Medulla oblongata (tissue), 1 donor: ENCODE measurements around the gene HCRTR1.

Experiments
- DNase-seq: peaks from one replicate; pipeline ENCODE4 v3.0.0-alpha.2; 2015; ENCODE audit errors: extremely low spot score

HCRTR1 gene

GRCh38 chr1:31650161-31651088 is 32.9 kb downstream of the HCRTR1 start:
- no peak for DNase-seq

DNA sequence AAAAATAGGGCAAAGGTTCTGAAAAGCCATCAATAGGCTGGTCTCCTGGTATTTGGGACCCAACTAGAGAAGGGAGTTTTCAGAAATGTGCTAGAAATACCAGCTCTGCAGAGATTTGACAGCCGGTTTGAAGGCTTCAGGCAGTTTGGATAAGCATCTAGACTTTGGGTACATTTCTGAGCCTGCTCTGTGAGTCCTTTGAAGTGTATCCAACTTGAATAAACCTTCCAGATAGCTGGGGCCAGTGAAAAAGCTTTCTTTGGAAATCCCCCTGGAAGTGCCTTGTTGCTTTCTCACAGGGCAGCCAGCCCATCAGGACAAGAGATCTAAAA is 33.6 kb downstream of the HCRTR1 start:
- DNase-seq: no peak

DNA sequence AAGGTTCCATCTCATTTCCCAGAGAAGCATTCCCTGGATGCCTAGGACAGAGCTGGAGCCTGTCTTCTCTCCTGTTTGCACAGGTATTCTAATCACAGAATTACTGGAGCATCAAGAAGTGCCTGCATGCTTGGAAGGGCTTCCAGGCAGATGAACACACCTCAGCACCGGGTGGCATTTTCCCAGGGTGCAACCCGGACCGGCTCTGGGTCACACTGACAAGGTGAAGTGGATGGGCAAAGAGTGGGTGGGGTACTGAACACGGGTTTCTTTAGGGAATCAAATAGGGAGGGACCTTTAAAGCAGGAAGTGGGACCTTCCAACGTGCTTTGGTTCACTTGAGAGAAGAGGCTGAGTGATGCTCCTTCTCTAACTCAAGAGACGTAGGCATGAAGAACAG is 34.3 kb downstream of the HCRTR1 start:
- no peak for DNase-seq

- DNase-seq: peak; percentile 29
Observed at GRCh38 chr1:31652891-31653499, 35.5 kb downstream of the HCRTR1 start.

GRCh38 chr1:31653717-31654473 is 36.4 kb downstream of the HCRTR1 start:
- no peak for DNase-seq

DNA sequence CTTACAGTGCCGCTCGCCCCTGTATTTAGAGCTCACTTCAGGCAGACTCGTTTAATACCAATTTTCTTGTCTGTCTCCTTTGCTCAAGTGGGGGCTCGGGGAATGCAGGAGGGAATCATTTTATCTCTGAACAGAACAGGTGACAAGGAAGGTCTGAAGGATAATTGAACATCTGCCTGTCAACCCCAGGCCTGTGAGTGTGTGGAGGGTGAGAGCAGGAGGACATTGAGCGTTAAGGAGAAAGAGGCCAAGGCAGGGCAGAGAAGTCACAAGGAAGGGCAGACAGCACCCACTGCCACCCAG is 36.9 kb downstream of the HCRTR1 start:
- DNase-seq: no peak

- DNase-seq: no peak
Observed at GRCh38 chr1:31655104-31655503, 37.6 kb downstream of the HCRTR1 start.

DNA sequence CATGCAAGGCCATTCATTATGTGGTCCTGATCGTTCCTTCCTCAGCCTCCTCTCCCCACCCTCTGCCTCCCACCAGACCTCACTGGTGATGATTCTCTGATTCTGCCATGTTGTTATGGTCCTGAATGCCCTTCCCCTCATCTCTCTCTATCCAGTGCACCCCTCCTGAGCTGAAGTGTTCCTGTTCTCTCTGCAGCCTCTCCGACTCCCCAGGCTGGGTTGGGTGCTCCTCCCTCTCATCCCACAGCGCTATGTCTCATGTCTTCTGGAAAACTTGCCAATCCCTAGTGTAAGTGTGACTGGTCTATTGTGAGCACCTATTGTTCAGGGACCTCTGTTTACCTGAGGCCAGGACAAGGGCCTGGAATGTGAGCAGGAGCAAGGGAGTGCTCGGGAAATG is 38.3 kb downstream of the HCRTR1 start:
- no peak for DNase-seq

DNA sequence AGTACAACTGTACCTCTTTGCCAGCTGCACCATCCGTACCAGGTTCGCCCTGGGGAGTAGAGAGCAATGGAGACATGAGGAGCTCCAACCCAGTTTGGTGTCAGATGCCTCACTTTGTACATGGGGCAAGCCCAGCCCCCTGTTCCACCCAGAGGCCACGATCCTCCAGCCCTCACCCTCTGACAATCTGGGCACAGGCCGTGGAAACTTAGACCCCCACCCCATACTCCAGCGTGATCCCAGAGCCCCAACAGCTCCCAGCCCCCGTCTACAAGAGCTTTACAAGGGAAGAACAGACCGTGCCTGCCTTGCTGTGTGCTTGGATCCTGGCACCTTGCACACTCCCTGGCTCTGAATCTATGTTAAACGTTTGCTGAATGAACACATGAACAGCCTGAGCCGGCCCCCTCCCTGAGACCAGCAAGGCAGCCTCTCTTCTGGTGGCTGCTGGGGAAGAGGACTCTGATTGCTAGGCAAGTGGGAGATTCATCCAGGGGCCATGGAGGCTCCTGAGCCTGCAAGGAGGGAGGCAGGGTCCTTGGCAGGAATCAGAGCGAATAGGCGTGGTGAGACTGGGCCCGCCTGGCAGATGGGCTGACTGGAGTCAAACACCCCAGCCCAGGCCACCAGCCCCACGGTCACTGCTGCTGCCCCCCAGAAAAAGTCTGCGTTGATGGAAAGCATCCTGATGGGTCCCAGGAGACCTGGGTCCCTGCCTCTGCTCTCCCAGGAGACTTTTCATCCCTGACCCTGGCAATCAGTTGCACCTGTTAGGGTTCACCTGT is 39.7 kb downstream of the HCRTR1 start:
- no peak for DNase-seq

- DNase-seq: no peak
Observed at GRCh38 chr1:31657972-31658510, 40.6 kb downstream of the HCRTR1 start.

DNA sequence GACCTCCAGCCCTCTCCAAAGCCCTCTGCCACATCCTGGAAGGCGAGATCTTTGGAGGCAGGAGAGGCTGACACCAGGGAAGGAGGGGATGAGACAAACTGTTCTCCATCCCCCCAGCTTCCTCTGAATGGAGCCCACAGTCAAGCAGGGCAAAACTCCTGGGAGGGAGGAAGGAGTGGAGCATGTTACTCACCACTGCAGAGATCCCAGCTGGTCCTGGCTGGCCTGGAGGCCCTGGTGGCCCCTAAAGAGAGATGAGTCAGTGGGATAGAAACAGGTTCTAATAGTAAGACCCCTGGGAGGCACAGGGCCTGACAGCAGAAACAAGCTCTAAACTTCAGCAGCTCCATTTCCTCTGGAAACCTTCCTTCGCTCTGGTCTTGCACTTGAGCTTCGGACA is 41.2 kb downstream of the HCRTR1 start:
- DNase-seq: no peak

- DNase-seq: no peak
Observed at GRCh38 chr1:31659889-31660288, 42.4 kb downstream of the HCRTR1 start.

DNA sequence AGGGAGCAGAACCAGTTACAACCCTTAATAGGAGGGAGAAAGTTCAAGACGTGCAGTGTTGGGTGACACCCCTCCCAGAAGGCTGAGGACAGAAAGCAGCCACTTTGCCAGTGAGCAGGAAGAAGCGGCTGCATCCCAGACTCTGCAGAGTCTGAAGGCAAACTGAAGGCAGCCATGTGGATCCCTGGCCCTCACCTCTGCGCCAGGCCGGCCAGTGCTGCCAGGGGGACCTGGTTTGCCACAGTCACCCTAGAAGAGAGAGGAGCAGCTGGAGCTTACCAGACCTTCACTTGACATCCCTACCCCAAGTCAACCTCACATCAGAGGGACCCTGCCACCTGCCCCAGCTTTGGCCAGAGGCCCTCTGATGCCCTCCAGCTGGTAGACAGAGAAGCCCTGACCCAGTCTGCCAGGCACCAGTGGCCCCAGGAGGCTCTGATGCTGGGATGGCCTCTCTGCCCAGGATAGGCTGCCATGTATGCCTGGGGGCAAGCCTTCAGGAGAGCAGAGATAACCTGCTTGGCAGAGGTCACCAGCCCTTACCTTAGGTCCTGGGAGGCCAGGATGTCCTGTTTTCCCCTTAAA is 43.5 kb downstream of the HCRTR1 start:
- DNase-seq: no peak

DNA sequence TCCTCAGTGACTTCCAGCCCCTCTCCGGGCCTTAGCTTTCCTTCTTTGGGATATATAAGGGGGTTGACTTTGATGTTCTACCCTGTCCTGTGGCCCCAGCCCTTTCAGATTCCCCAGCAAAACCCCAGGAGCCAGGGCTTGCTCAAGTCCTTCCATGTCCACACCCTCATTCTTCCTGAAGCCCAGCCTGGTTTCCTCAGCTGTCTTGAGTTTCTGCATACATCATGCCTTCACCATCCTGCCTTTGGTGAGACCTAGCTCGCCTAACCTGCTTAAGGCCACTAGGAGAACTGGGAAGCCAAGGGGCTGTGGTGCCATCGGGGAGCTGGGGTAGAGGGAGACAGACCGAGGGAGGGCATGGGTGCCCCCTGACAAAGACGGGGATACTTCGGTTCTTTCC is 44.4 kb downstream of the HCRTR1 start:
- no peak for DNase-seq

DNA sequence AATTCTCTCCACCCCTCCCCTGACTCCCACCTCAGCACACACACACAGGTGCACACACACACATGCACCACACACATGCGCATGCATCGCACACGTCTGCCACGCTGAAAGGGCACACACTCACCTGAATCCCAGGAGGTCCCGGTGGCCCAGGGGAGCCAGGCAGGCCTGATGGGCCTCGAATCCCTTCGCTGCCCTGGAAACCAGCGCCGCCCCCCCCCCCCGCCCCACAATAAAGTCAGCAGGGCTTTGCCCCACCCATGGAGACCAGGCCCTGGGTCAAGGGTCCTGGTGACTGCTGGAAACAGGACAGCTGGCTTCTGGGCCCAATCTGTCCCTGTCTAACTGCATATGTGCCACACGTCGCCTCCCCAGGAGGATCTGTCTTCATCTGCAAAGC is 45.0 kb downstream of the HCRTR1 start:
- DNase-seq: no peak

DNA sequence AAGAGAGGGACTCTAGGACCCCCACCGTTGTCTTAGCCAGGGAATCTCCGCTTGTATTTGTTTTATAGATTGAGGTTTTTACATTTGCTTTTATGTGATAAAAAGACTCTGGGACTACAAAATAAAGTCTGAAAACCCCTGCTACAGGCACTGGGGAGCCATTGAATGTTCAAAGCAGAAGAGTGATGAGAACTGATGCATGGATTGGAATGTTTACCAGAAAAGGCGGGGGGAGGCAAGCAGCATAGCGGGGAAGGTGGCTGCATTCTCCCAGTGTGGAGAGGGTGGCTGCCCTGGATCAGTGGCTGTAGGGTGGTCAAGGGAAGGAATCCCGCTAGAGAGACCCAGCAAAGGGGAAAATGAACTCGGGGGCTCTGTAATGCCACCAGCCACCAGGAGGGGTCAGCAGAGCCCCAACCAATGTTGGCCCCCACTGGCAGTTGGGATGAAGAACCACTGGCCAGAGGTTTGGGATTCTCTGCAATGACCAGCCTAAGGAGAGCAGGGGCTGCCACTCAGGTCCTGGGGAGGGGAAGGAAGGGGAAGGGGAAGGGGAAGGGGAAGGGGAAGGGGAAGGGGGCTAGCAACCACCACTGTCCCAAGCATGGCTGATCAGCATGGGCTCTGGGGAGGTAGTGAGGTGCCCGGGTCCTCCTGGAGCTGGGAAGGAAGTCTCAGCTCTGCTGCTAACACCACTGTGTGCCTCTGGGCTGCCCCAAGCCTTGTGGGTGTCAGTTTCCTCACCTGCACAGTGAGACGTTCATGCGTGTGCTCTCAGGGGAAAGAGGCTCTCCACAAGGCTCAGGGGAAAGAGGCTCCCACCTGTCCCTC is 46.3 kb downstream of the HCRTR1 start:
- DNase-seq: peak; percentile 71

GRCh38 chr1:31664528-31664927 is 47.0 kb downstream of the HCRTR1 start:
- DNase-seq: no peak

DNA sequence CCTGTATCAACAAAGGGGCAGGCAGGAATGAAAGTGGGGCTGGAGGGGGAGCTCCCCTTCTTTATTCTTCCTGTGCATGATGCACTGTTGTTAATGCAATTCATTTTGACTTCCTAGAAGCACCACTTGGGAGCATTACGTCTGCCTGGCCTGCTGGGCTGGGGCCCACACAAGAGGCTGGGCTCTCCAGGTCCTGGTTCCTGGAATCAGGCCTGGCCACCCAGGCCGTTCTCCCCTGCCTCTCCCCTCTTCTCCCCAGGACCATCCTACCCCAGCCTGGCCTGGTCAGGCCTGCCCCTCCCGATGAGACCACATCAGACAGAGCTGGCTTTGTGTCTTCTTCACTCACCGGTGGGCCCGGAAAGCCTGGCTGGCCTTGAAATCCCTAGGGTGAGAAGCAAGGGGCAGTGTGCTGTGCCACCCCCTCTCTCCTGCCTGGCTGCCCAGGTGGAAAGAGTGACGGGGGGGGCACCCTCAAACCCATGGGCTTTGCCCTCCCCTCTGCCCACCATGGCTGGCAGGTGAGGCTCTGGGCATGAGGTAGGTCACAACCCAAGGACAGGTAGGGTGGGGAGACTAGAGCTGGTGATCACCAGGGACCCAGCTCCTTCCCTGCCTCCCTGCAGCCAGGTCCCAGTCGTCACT is 47.9 kb downstream of the HCRTR1 start:
- DNase-seq: no peak

GRCh38 chr1:31666263-31666963 is 48.9 kb downstream of the HCRTR1 start:
- DNase-seq: no peak
